ENCODE data around the gene MMEL1.

GRCh38 chr1:2645776-2646175 lies 13.0 kb upstream of the MMEL1 start:
- TF ChIP-seq CTCF (IDR thresholded peaks at IDR 0.05; ENCODE audit: insufficient read depth, low read length): no peak
- no peak for TF ChIP-seq POLR2AphosphoS5 (IDR thresholded peaks at IDR 0.05; ENCODE audit: low read depth)
- TF ChIP-seq SPI1 (IDR thresholded peaks at IDR 0.05; ENCODE audit: borderline replicate concordance, low read depth): no peak
